H1 (cell line): ENCODE measurements around the gene RPRML. TPM values are rescaled to one million over a fixed set of nuclear protein-coding genes. Genes with fewer than 3 reads are reported as not detected.

Experiments used
- CTCF ChIA-PET: fragments of 300-600 bp; sonication (Branson Sonifier 250); formaldehyde crosslinking; loops from one replicate; lab custom pipeline; 2021; ENCODE audit not compliant: partially characterized antibody; lab: Charles Lee
- POLR2A ChIA-PET: fragments of 300-600 bp; sonication (Branson Sonifier 250); formaldehyde crosslinking; loops from one replicate; lab custom pipeline; 2021; ENCODE audit warnings: inconsistent platforms; ENCODE audit not compliant: partially characterized antibody; lab: Charles Lee
- DNase-seq, 2 experiments: peaks; one replicate each; pipeline versions ENCODE4 v3.0.0 to v3.0.0-alpha.2; 2010 to 2022; ENCODE audit warnings: low spot score in 2 of 2, low read depth in 1 of 2, mixed read lengths in 1 of 2
- FAIRE-seq: peaks from 2 replicates; lab custom pipeline; 2011; peaks lifted over from hg19 to GRCh38; lab: Jason Lieb, UNC
- H2AFZ ChIP-seq: 2 replicates; pipeline ENCODE4 v1.8.1; 2012; ENCODE audit warnings: low read length, inconsistent platforms
- H2AK5ac ChIP-seq: 2 replicates; pipeline ENCODE4 v1.6.1; 2013; ENCODE audit warnings: low read depth, low read length
- H2BK120ac ChIP-seq: replicated peaks from 2 replicates; pipeline ENCODE3; 2013; ENCODE audit warnings: low read depth, low read length, inconsistent platforms
- H2BK12ac ChIP-seq: 2 replicates; pipeline ENCODE4 v1.6.1; 2013; ENCODE audit warnings: low read depth, low read length
- H2BK15ac ChIP-seq: 2 replicates; pipeline ENCODE4 v1.6.1; 2013; ENCODE audit warnings: low read length
- H2BK20ac ChIP-seq: 2 replicates; pipeline ENCODE4 v1.6.1; 2013; ENCODE audit warnings: low read length
- H2BK5ac ChIP-seq: 2 replicates; pipeline ENCODE4 v1.6.1; 2013; ENCODE audit warnings: low read depth, low read length
- H3K14ac ChIP-seq: 2 replicates; pipeline ENCODE4 v1.6.1; 2013; ENCODE audit warnings: inconsistent platforms; ENCODE audit not compliant: insufficient read length
- H3K18ac ChIP-seq: 2 replicates; pipeline ENCODE4 v1.6.1; 2013; ENCODE audit warnings: low read length; ENCODE audit errors: extremely low read depth
- H3K23ac ChIP-seq: 2 replicates; pipeline ENCODE4 v1.6.1; 2013; ENCODE audit warnings: inconsistent platforms; ENCODE audit not compliant: insufficient read length
- H3K23me2 ChIP-seq: 2 replicates; pipeline ENCODE4 v1.6.1; 2013; ENCODE audit warnings: low read depth, low read length
- H3K27ac ChIP-seq: 2 replicates; pipeline ENCODE4 v1.6.1; 2011; ENCODE audit warnings: low read depth, low read length, inconsistent platforms
- H3K27me3 ChIP-seq, 4 experiments: replicated peaks in 1 of 4; 1 replicate in 1 of 4; 2 replicates in 3 of 4; pipeline versions ENCODE4 v1.6.1 to v1.8.1; 2011 to 2013; ENCODE audit warnings: low read length in 3 of 4, mild to moderate bottlenecking in 3 of 4, inconsistent platforms in 2 of 4, mixed read lengths in 2 of 4, moderate library complexity in 1 of 4; ENCODE audit not compliant: control insufficient read depth in 3 of 4, insufficient read depth in 3 of 4; ENCODE audit errors: extremely low read depth in 1 of 4
- H3K36me3 ChIP-seq, 4 experiments: 2 replicates each; pipeline versions ENCODE4 v1.6.1 to v1.8.1; 2011 to 2013; ENCODE audit warnings: mild to moderate bottlenecking in 4 of 4, low read length in 3 of 4, moderate library complexity in 2 of 4, control low read depth in 1 of 4, inconsistent platforms in 1 of 4; ENCODE audit not compliant: insufficient read depth in 4 of 4, control insufficient read depth in 2 of 4
- H3K4ac ChIP-seq: replicated peaks from 2 replicates; pipeline ENCODE3; 2013; ENCODE audit warnings: low read length, low read depth, mixed read lengths, inconsistent platforms; ENCODE audit not compliant: insufficient read length
- H3K4me1 ChIP-seq, 4 experiments: replicated peaks in 1 of 4; 1 replicate in 1 of 4; 2 replicates in 3 of 4; pipeline versions ENCODE4 v1.6.1 to v1.8.1; 2011 to 2013; ENCODE audit warnings: low read length in 3 of 4, inconsistent platforms in 2 of 4, mixed read lengths in 1 of 4; ENCODE audit not compliant: insufficient read depth in 4 of 4, control insufficient read depth in 3 of 4
- H3K4me2 ChIP-seq, 2 experiments: 2 replicates each; pipeline versions ENCODE4 v1.6.1 to v1.8.1; 2011 to 2013; ENCODE audit warnings: low read depth in 2 of 2, low read length in 2 of 2, control low read depth in 1 of 2, inconsistent platforms in 1 of 2, mild to moderate bottlenecking in 1 of 2; ENCODE audit not compliant: insufficient read depth in 1 of 2
- H3K4me3 ChIP-seq, 4 experiments: fragments of 200-600, 300-600 bp in 1 of 4; sonication (generic), shearing (Covaris generic), sonication (Bioruptor Twin) in 1 of 4; 2 replicates each; pipeline versions ENCODE4 v1.5.1 to v1.8.1; 2011 to 2016; ENCODE audit warnings: low read length in 4 of 4, low read depth in 3 of 4, control low read depth in 2 of 4, inconsistent platforms in 2 of 4, mild to moderate bottlenecking in 2 of 4, mixed read lengths in 1 of 4, moderate library complexity in 1 of 4; ENCODE audit not compliant: insufficient read depth in 2 of 4; ENCODE audit errors: extremely low read depth in 1 of 4
- H3K56ac ChIP-seq: replicated peaks from 2 replicates; pipeline ENCODE3; 2013; ENCODE audit warnings: low read depth, mild to moderate bottlenecking, mixed read lengths, low read length, inconsistent platforms; ENCODE audit not compliant: insufficient read length
- H3K79me1 ChIP-seq: 2 replicates; pipeline ENCODE4 v1.6.1; 2013; ENCODE audit warnings: low read depth, low read length, control low read depth
- H3K79me2 ChIP-seq, 2 experiments: 2 replicates each; pipeline versions ENCODE4 v1.6.1 to v1.8.1; 2012 to 2013; ENCODE audit warnings: low read length in 2 of 2, mild to moderate bottlenecking in 2 of 2, inconsistent platforms in 1 of 2; ENCODE audit not compliant: insufficient read depth in 2 of 2, control insufficient read depth in 1 of 2
- H3K9ac ChIP-seq, 4 experiments: replicated peaks in 1 of 4; 1 replicate in 1 of 4; 2 replicates in 3 of 4; pipeline versions ENCODE4 v1.6.1 to v1.8.1; 2011 to 2013; ENCODE audit warnings: low read depth in 3 of 4, low read length in 3 of 4, control low read depth in 2 of 4, mild to moderate bottlenecking in 2 of 4, moderate library complexity in 2 of 4, inconsistent platforms in 1 of 4; ENCODE audit errors: extremely low read depth in 1 of 4
- H3K9me3 ChIP-seq, 2 experiments: 2 replicates each; pipeline versions ENCODE4 v1.6.1 to v1.8.1; 2012 to 2013; ENCODE audit warnings: mild to moderate bottlenecking in 2 of 2, moderate library complexity in 2 of 2, control low read depth in 1 of 2, inconsistent platforms in 1 of 2, low read depth in 1 of 2, low read length in 1 of 2, mixed read lengths in 1 of 2; ENCODE audit not compliant: insufficient read depth in 2 of 2
- H4K20me1 ChIP-seq, 2 experiments: replicated peaks in 1 of 2; 2 replicates each; pipeline versions ENCODE3 to v1.8.1; 2011 to 2013; ENCODE audit warnings: inconsistent platforms in 2 of 2, low read length in 2 of 2, mild to moderate bottlenecking in 1 of 2; ENCODE audit not compliant: insufficient read depth in 2 of 2, control insufficient read depth in 1 of 2
- H4K5ac ChIP-seq: 2 replicates; pipeline ENCODE4 v1.6.1; 2013; ENCODE audit warnings: low read length, low read depth, mixed read lengths, inconsistent platforms; ENCODE audit not compliant: insufficient read length
- H4K8ac ChIP-seq: 2 replicates; pipeline ENCODE4 v1.8.0; 2013; ENCODE audit warnings: mild to moderate bottlenecking, moderate library complexity, low read length, inconsistent platforms; ENCODE audit not compliant: insufficient read depth; ENCODE audit errors: extremely low read depth
- H4K91ac ChIP-seq: replicated peaks from 2 replicates; pipeline ENCODE3; 2013; ENCODE audit warnings: low read length, mixed read lengths, inconsistent platforms; ENCODE audit not compliant: insufficient read length
- ASH2L ChIP-seq: fragments of 200-600, 300-600 bp; sonication (generic); IDR thresholded peaks from one replicate; pipeline ENCODE4 v1.7.1; 2017; ENCODE audit warnings: low read length
- BCL11A ChIP-seq, 2 experiments: IDR thresholded peaks; one replicate each; pipeline ENCODE4 v1.6.1; 2011; ENCODE audit warnings: low read depth in 2 of 2, low read length in 2 of 2, mild to moderate bottlenecking in 2 of 2
- BRCA1 ChIP-seq: IDR thresholded peaks from 2 replicates; pipeline ENCODE4 v1.6.1; 2012; ENCODE audit warnings: low read depth, low read length, improper control_type of control experiment
- CBX8 ChIP-seq: fragments of 300-800, 300-1000 bp; sonication (generic); IDR thresholded peaks from 2 replicates; pipeline ENCODE4 v1.7.1; 2016; ENCODE audit warnings: low read depth, low read length, borderline replicate concordance
- FOSL1 ChIP-seq: IDR thresholded peaks from 2 replicates; pipeline ENCODE4 v1.6.1; 2011; ENCODE audit warnings: mild to moderate bottlenecking, low read depth, low read length, moderate library complexity; ENCODE audit not compliant: insufficient read depth
- GABPA ChIP-seq: IDR thresholded peaks from 2 replicates; pipeline ENCODE4 v1.6.1; 2011; ENCODE audit warnings: mild to moderate bottlenecking, low read length, moderate library complexity, borderline replicate concordance; ENCODE audit not compliant: insufficient read depth
- NANOG ChIP-seq: IDR thresholded peaks from 2 replicates; pipeline ENCODE4 v1.6.1; 2011; ENCODE audit warnings: low read length, low read depth, mild to moderate bottlenecking, inconsistent platforms; ENCODE audit not compliant: insufficient read depth, poor library complexity, severe bottlenecking
- POLR2A ChIP-seq, 2 experiments: IDR thresholded peaks; 1 replicate in 1 of 2; 2 replicates in 1 of 2; pipeline ENCODE4 v1.6.1; 2011; ENCODE audit warnings: low read depth in 2 of 2, low read length in 2 of 2, mild to moderate bottlenecking in 2 of 2; ENCODE audit errors: control extremely low read depth in 1 of 2
- POLR2AphosphoS5 ChIP-seq: IDR thresholded peaks from 2 replicates; pipeline ENCODE4 v1.6.1; 2011; ENCODE audit warnings: low read depth, low read length
- RXRA ChIP-seq: IDR thresholded peaks from 2 replicates; pipeline ENCODE4 v1.6.1; 2011; ENCODE audit warnings: low read depth, mild to moderate bottlenecking, low read length, moderate library complexity; ENCODE audit not compliant: insufficient read depth
- SIN3A ChIP-seq, 2 experiments: IDR thresholded peaks in 1 of 2; conservative IDR thresholded peaks in 1 of 2; 2 replicates each; pipeline ENCODE4 v1.6.1; 2011 to 2012; ENCODE audit warnings: low read length in 2 of 2, improper control_type of control experiment in 1 of 2, low read depth in 1 of 2, mild to moderate bottlenecking in 1 of 2
- TAF7 ChIP-seq: optimal IDR thresholded peaks from 2 replicates; pipeline ENCODE3; 2011; ENCODE audit warnings: low read depth, mild to moderate bottlenecking, inconsistent platforms, low read length, moderate library complexity, borderline replicate concordance
- TEAD4 ChIP-seq: IDR thresholded peaks from 2 replicates; pipeline ENCODE4 v1.6.1; 2012; ENCODE audit warnings: low read depth, low read length, inconsistent platforms, mixed read lengths
- WGBS, 2 experiments: shearing (Covaris generic) in 1 of 2; methylation state at CpG; one replicate each; pipeline versions ENCODE4 v1.1.6 to v1.1.7; 2013 to 2015; ENCODE audit warnings: low lambda C conversion rate in 2 of 2, mixed read lengths in 2 of 2, inconsistent platforms in 1 of 2, low coverage in 1 of 2, missing lambda C conversion rate in 1 of 2; ENCODE audit not compliant: insufficient replicate concordance in 2 of 2, insufficient coverage in 1 of 2, insufficient read length in 1 of 2; ENCODE audit errors: extremely low coverage in 1 of 2, missing lambda C conversion rate in 1 of 2; 5-methylcytosine and 5-hydroxymethylcytosine counted together
- polyA plus RNA-seq, 7 experiments: library from polyadenylated mRNA; depleted of rRNA in 3 of 7; stranded (reverse) in 5 of 7; unstranded in 2 of 7; fragments of >200 nt in 5 of 7; fragments of 200-250 nt in 2 of 7; gene quantifications; 1 replicate in 5 of 7; 2 replicates in 1 of 7; 4 replicates in 1 of 7; pipeline versions ENCODE4 v1.2.1 to v1.2.3, GENCODE V29; 2011 to 2013; ENCODE audit warnings: missing spikeins in 2 of 7, mixed read lengths in 2 of 7
- total RNA-seq: library from RNA; stranded (reverse); fragmentation: NEBNext Ultra II Directional; extraction: Animal tissue kit (Norgen Biotek cat#: 25700); gene quantifications from 2 replicates; pipeline ENCODE4 v1.2.1, GENCODE V29; 2021

The RPRML gene
- total and polyA plus RNA-seq, 2 of the 8 experiments (the other 6 are each of a cell fraction or from before 2014, with no cell fraction given): 3.5 to 5.5 TPM

GRCh38 chr17:46962374-46962790 lies 16.7 kb downstream of the RPRML start:
- no peak overlapping the region for H3K23ac ChIP-seq
- POLR2A ChIA-PET: no interaction called here
- FAIRE-seq: no peak
- TF ChIP-seq GABPA: no peak
- TF ChIP-seq ASH2L: no peak
- no peak for TF ChIP-seq SIN3A (conservative IDR thresholded peaks at IDR 0.05 in 1 of 2, IDR thresholded peaks at IDR 0.05 in 1 of 2; ENCODE audit: low read depth in 1 of 2, low read length in 2 of 2)
- TF ChIP-seq RXRA: no peak
- TF ChIP-seq CBX8: no peak
- no peak for TF ChIP-seq POLR2A (IDR thresholded peaks at IDR 0.05; ENCODE audit: control extremely low read depth in 1 of 2, low read depth in 2 of 2, low read length in 2 of 2)
- no peak for TF ChIP-seq BRCA1
- no peak for TF ChIP-seq FOSL1
- no peak for TF ChIP-seq NANOG
- TF ChIP-seq TEAD4: no peak
- no peak for TF ChIP-seq TAF7
- no peak for TF ChIP-seq BCL11A (IDR thresholded peaks at IDR 0.05; ENCODE audit: low read depth in 2 of 2, low read length in 2 of 2)
- TF ChIP-seq POLR2AphosphoS5: no peak

More at GRCh38 chr17:46962374-46962790, 16.7 kb downstream of the RPRML start:
- Histone ChIP-seq H3K14ac (no peak overlapping the region), H3K9me3 (peaks cover 0 to 6% of the 10 kb centered on the region in 2 experiments; a peak in 3 of 4 replicates), H2AFZ (no peak overlapping the region), H3K27me3 (peaks cover 0 to 2% (median 0%) of the 10 kb centered on the region in 4 experiments; a peak in 1 of 7 replicates), H4K20me1 (peaks cover 0 to 1% of the 10 kb centered on the region in 2 experiments), H3K4me3 (no peak overlapping the region), H3K18ac (no peak overlapping the region), H2BK5ac (no peak overlapping the region), H3K4me2 (no peak overlapping the region), H3K27ac (no peak overlapping the region), H3K23me2 (no peaks in the 10 kb centered on the region), H3K79me1 (no peaks in the 10 kb centered on the region), H2BK15ac (no peak overlapping the region), H2AK5ac (no peak overlapping the region), H3K9ac (no peak overlapping the region), H3K56ac (no peak overlapping the region), H4K91ac (no peak overlapping the region), H4K5ac (no peak overlapping the region), H3K36me3 (no peaks in the 10 kb centered on the region; a peak in 1 of 8 replicates), H2BK20ac (no peak overlapping the region), H2BK12ac (0 out of 2 replicates have a peak overlapping the region, but pooled peaks have one; percentile 60), H3K4me1 (no peaks in the 10 kb centered on the region), H3K4ac (no peak overlapping the region), H2BK120ac (no peak overlapping the region), H3K79me2 (no peaks in the 10 kb centered on the region), H4K8ac (no peak overlapping the region)
- no peak for DNase-seq
- CTCF ChIA-PET: interaction anchor here (0.8 to 3.9 kb wide), 3 partner anchors 10 to 21 kb away, joined by 3 to 18 read pairs (median 3); no protein-coding TSS in a partner anchor
- WGBS, 2 experiments: 62% methylated on average over 1 of the region's 1 CpG; no CpG with 5 or more reads in 1 of the 2 experiments
